Hepatocyte (in vitro differentiated cells): ENCODE data around the gene ANKRD17. TPM values are rescaled to one million over a fixed set of nuclear protein-coding genes. Genes with fewer than 3 reads are reported as not detected.
"Not testable (repeated sequence)": the region's sequence is repeated elsewhere in the genome, so short reads cannot be mapped to it uniquely, and the experiment has no call there.

Experiments used
- DNase-seq: peaks from one replicate; pipeline ENCODE4 v3.0.0-alpha.2; 2016; ENCODE audit warnings: low spot score
- H2AFZ ChIP-seq: fragments of 200-600 bp; sonication (generic); 2 replicates; pipeline ENCODE4 v1.6.0; 2016; ENCODE audit warnings: antibody characterized with exemption, mild to moderate bottlenecking
- H3K27ac ChIP-seq: fragments of 200-600 bp; sonication (generic); 2 replicates; pipeline ENCODE4 v1.5.1; 2016; ENCODE audit warnings: mild to moderate bottlenecking
- H3K27me3 ChIP-seq: fragments of 200-600 bp; sonication (generic); 2 replicates; pipeline ENCODE4 v1.6.1; 2016
- H3K36me3 ChIP-seq: fragments of 200-600 bp; sonication (generic); replicated peaks from 2 replicates; pipeline ENCODE4 v1.5.1; 2016; ENCODE audit warnings: low read depth; ENCODE audit not compliant: insufficient read depth
- H3K4me1 ChIP-seq: fragments of 200-600 bp; sonication (generic); 2 replicates; pipeline ENCODE4 v1.5.1; 2016; ENCODE audit warnings: mild to moderate bottlenecking, moderate library complexity; ENCODE audit not compliant: insufficient read depth
- H3K4me2 ChIP-seq: fragments of 200-600 bp; sonication (generic); 2 replicates; pipeline ENCODE4 v1.6.0; 2016
- H3K4me3 ChIP-seq: fragments of 200-600 bp; sonication (generic); 2 replicates; pipeline ENCODE4 v1.5.1; 2016; ENCODE audit warnings: mild to moderate bottlenecking
- H3K79me2 ChIP-seq: fragments of 200-600 bp; sonication (generic); 2 replicates; pipeline ENCODE4 v1.6.0; 2017; ENCODE audit warnings: mild to moderate bottlenecking
- H3K9me2 ChIP-seq: fragments of 200-600 bp; sonication (generic); replicated peaks from 2 replicates; pipeline ENCODE4 v1.6.0; 2017; ENCODE audit warnings: mild to moderate bottlenecking; ENCODE audit not compliant: insufficient read depth
- H3K9me3 ChIP-seq: fragments of 200-600 bp; sonication (generic); 2 replicates; pipeline ENCODE4 v1.5.1; 2016; ENCODE audit warnings: low read depth, mild to moderate bottlenecking
- H4K20me1 ChIP-seq: fragments of 200-600 bp; sonication (generic); 2 replicates; pipeline ENCODE4 v1.6.0; 2016; ENCODE audit warnings: mild to moderate bottlenecking; ENCODE audit not compliant: insufficient read depth, poor library complexity, severe bottlenecking
- CTCF ChIP-seq: fragments of 200-600 bp; sonication (generic); IDR thresholded peaks from 2 replicates; pipeline ENCODE4 v1.5.1; 2016; ENCODE audit warnings: antibody characterized with exemption, mild to moderate bottlenecking; ENCODE audit not compliant: poor library complexity
- EZH2 ChIP-seq: fragments of 200-600 bp; sonication (generic); IDR thresholded peaks from 2 replicates; pipeline ENCODE4 v1.6.1; 2016; ENCODE audit warnings: antibody characterized with exemption, mild to moderate bottlenecking, borderline replicate concordance
- EZH2phosphoT487 ChIP-seq: fragments of 200-600 bp; sonication (generic); IDR thresholded peaks from one replicate; pipeline ENCODE4 v1.6.1; 2018; ENCODE audit warnings: antibody characterized with exemption, mild to moderate bottlenecking, low read depth, moderate library complexity; ENCODE audit not compliant: unreplicated experiment, severe bottlenecking
- WGBS: methylation state at CpG from one replicate; pipeline ENCODE4 v1.1.6; 2016; ENCODE audit warnings: low lambda C conversion rate; ENCODE audit errors: missing lambda C conversion rate; 5-methylcytosine and 5-hydroxymethylcytosine counted together
- polyA plus RNA-seq: library from polyadenylated mRNA; unstranded; fragments of >200 nt; fragmentation: Nextera tagmentation; extraction: Ambion mirVana; gene quantifications from 2 replicates; pipeline ENCODE4 v1.2.1, GENCODE V29; 2016
- total RNA-seq: library from RNA; depleted of rRNA; stranded (reverse); fragments of >200 nt; gene quantifications from 2 replicates; pipeline ENCODE4 v1.2.3, GENCODE V29; 2014

The ANKRD17 gene
- total and polyA plus RNA-seq, 2 experiments from 2014 or later: 31.8 to 55.8 TPM

GRCh38 chr4:73231518-73232487 is 26.8 kb downstream of the ANKRD17 start:
- no peaks in the 10 kb centered on the region for H3K4me1 ChIP-seq
- no peaks in the 10 kb centered on the region for H3K27me3 ChIP-seq
- 95% methylated on average over 8 of the region's 8 CpGs for WGBS
- peaks cover 13% of the 10 kb centered on the region for H4K20me1 ChIP-seq
- H3K79me2 ChIP-seq: peaks cover 99% of the 10 kb centered on the region
- no peak for DNase-seq
- TF ChIP-seq EZH2phosphoT487 (no peak), CTCF (no peak), EZH2 (no peak)
- H3K36me3 ChIP-seq: no peaks in the 10 kb centered on the region
- no peak overlapping the region for H3K27ac ChIP-seq
- no peak overlapping the region for H3K4me2 ChIP-seq
- H3K4me3 ChIP-seq: no peak overlapping the region
- H3K9me3 ChIP-seq: no peaks in the 10 kb centered on the region
- no peak overlapping the region for H2AFZ ChIP-seq
- H3K9me2 ChIP-seq: no peaks in the 10 kb centered on the region

- H4K20me1 ChIP-seq: peaks cover 6% of the 10 kb centered on the region
- DNase-seq: no peak
- WGBS: 94% methylated on average over 3 of the region's 3 CpGs
These were observed 27.6 kb downstream of the ANKRD17 start for GRCh38 chr4:73230865-73231517.

GRCh38 chr4:73228800-73229199 is 29.8 kb downstream of the ANKRD17 start:
- H3K9me2 ChIP-seq, H3K36me3 ChIP-seq, H3K4me1 ChIP-seq, H2AFZ ChIP-seq, H3K27ac ChIP-seq, H4K20me1 ChIP-seq, H3K4me3 ChIP-seq, H3K9me3 ChIP-seq, H3K27me3 ChIP-seq, H3K4me2 ChIP-seq, DNase-seq: not testable (repeated sequence)
- peaks cover 95% of the 10 kb centered on the region for H3K79me2 ChIP-seq
- WGBS: 88% methylated on average over 6 of the region's 6 CpGs

More at GRCh38 chr4:73230865-73231517, 27.6 kb downstream of the ANKRD17 start:
- no peaks in the 10 kb centered on the region for H3K9me2 ChIP-seq
- H3K79me2 ChIP-seq: peaks cover 97% of the 10 kb centered on the region
- no peaks in the 10 kb centered on the region for H3K4me1 ChIP-seq
- no peaks in the 10 kb centered on the region for H3K27me3 ChIP-seq
- TF ChIP-seq CTCF: no peak
- TF ChIP-seq EZH2: no peak
- no peak for TF ChIP-seq EZH2phosphoT487
- no peaks in the 10 kb centered on the region for H3K9me3 ChIP-seq
- no peak overlapping the region for H3K4me3 ChIP-seq
- H3K36me3 ChIP-seq: no peaks in the 10 kb centered on the region
- no peak overlapping the region for H3K27ac ChIP-seq
- H2AFZ ChIP-seq: no peak overlapping the region
- no peak overlapping the region for H3K4me2 ChIP-seq

- no peak for TF ChIP-seq CTCF
- no peak for TF ChIP-seq EZH2
- TF ChIP-seq EZH2phosphoT487: no peak
- H3K79me2 ChIP-seq: peaks cover 86% of the 10 kb centered on the region
- DNase-seq: no peak
- 84% methylated on average over 3 of the region's 3 CpGs for WGBS
- no peaks in the 10 kb centered on the region for H3K9me2 ChIP-seq
- peaks cover 18% of the 10 kb centered on the region for H4K20me1 ChIP-seq
- H3K27me3 ChIP-seq: no peaks in the 10 kb centered on the region
- peak overlapping the region; percentile 4 for H3K27ac ChIP-seq
- no peaks in the 10 kb centered on the region for H3K36me3 ChIP-seq
- peaks cover 13% of the 10 kb centered on the region for H3K4me1 ChIP-seq
- H2AFZ ChIP-seq: no peak overlapping the region
- H3K4me3 ChIP-seq: no peak overlapping the region
- H3K9me3 ChIP-seq: no peaks in the 10 kb centered on the region
- H3K4me2 ChIP-seq: no peak overlapping the region
These were observed 33.7 kb downstream of the ANKRD17 start for GRCh38 chr4:73224886-73225285.
